ENCODE data around the gene PNPLA1. TPM values are rescaled to one million over a fixed set of nuclear protein-coding genes. Genes with fewer than 3 reads are reported as not detected.

PNPLA1 gene
- total RNA-seq, 4 donors from 2014 or later: not detected

GRCh38 chr6:36298027-36298426 is 28.2 kb downstream of the PNPLA1 start:
- TF ChIP-seq POLR2A (IDR thresholded peaks at IDR 0.05): no peak
- TF ChIP-seq, protein P1, sequence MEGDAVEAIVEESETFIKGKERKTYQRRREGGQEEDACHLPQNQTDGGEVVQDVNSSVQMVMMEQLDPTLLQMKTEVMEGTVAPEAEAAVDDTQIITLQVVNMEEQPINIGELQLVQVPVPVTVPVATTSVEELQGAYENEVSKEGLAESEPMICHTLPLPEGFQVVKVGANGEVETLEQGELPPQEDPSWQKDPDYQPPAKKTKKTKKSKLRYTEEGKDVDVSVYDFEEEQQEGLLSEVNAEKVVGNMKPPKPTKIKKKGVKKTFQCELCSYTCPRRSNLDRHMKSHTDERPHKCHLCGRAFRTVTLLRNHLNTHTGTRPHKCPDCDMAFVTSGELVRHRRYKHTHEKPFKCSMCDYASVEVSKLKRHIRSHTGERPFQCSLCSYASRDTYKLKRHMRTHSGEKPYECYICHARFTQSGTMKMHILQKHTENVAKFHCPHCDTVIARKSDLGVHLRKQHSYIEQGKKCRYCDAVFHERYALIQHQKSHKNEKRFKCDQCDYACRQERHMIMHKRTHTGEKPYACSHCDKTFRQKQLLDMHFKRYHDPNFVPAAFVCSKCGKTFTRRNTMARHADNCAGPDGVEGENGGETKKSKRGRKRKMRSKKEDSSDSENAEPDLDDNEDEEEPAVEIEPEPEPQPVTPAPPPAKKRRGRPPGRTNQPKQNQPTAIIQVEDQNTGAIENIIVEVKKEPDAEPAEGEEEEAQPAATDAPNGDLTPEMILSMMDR (IDR thresholded peaks at IDR 0.05): no peak
- H3K36me3 ChIP-seq: no peaks in the 10 kb centered on the region
- no peak overlapping the region for H3K27ac ChIP-seq
- no peak overlapping the region for H3K4me3 ChIP-seq
- H3K9me3 ChIP-seq: no peaks in the 10 kb centered on the region
- intact Hi-C loops (cut with DNase I; ENCODE audit: low total_unique reads): no loop called here
- H3K4me1 ChIP-seq: no peaks in the 10 kb centered on the region
- no peak for DNase-seq
- no peaks in the 10 kb centered on the region for H3K27me3 ChIP-seq

DNA sequence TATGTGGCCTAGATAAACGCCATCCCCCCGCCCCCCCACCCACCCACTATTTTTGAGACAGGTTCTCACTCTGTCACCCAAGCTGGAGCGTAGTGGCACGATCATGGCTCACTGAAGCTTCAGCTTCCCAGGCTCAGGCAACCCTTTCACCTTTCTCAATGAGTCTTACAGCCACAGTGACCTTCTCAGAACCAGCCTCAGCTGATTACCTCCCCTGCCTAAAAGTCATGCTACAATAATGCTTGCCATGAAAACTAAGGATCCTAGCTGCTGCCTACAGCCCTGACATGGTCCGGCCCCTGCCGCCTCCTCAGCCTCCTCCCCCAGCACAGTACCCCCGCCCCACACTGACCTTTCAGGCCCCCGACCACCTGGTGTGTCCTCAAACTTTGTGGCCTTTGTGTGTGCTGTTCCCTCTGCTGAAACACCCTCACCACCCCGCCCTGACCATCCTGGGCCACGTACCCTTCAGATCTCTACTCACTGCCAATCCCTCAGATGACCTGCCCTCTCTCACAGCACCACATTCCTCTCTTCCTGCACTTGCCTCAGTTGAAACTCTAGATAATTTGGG is 31.3 kb downstream of the PNPLA1 start:
- Histone ChIP-seq H3K27me3 (no peaks in the 10 kb centered on the region), H3K4me3 (no peak overlapping the region), H3K4me1 (no peaks in the 10 kb centered on the region), H3K27ac (no peak overlapping the region), H3K36me3 (no peaks in the 10 kb centered on the region), H3K9me3 (no peaks in the 10 kb centered on the region)
- TF ChIP-seq, protein P1 (IDR thresholded peaks at IDR 0.05): no peak
- no peak for TF ChIP-seq POLR2A (IDR thresholded peaks at IDR 0.05)
- intact Hi-C loops (cut with DNase I; ENCODE audit: low total_unique reads): no loop called here
- no peak for DNase-seq

GRCh38 chr6:36301781-36302180 is 31.9 kb downstream of the PNPLA1 start:
- no peaks in the 10 kb centered on the region for H3K9me3 ChIP-seq
- H3K27me3 ChIP-seq: no peaks in the 10 kb centered on the region
- H3K4me1 ChIP-seq: no peaks in the 10 kb centered on the region
- no peak overlapping the region for H3K4me3 ChIP-seq
- no peak for DNase-seq
- no peak overlapping the region for H3K27ac ChIP-seq
- TF ChIP-seq, protein P1 (IDR thresholded peaks at IDR 0.05): no peak
- TF ChIP-seq POLR2A (IDR thresholded peaks at IDR 0.05): no peak
- intact Hi-C loops (cut with DNase I; ENCODE audit: low total_unique reads): no loop called here
- H3K36me3 ChIP-seq: no peaks in the 10 kb centered on the region

DNA sequence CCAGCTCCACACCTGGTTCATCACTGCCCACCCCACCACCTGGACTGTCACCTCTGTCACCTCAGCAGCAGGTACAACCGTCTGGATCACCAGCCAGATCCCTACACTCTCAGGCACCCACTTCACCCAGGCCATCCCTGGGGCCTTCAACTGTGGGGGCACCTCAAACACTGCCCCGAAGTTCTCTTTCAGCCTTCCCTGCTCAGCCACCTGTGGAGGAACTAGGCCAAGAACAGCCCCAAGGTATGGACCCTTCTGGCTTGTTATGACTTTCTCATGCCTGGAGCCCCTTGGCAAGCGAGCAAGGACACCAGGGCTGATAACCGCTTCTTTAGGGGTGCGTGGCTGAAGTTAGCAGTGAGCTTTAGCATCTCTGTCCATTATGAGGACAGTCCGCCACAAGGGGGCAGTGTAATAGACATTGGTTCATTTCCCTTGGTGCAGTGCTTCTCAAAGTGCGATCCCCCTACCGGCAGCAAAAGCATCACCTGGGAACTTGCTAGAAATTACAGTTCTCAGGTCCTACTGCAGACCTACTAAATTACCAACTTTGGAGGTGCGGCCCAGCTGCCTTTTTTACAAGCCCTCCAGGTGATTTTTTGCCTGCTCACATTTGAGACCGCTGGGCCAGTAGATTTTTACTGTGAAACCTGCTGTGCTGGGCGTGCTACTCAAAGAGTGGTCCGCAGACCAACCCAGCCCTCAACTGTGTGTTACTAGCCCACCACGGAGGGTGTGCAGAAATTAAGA is 32.5 kb downstream of the PNPLA1 start:
- DNase-seq: peak; percentile 84 to 91
- Histone ChIP-seq H3K36me3 (no peaks in the 10 kb centered on the region), H3K4me1 (no peaks in the 10 kb centered on the region), H3K4me3 (no peak overlapping the region), H3K27ac (no peak overlapping the region), H3K27me3 (no peaks in the 10 kb centered on the region), H3K9me3 (no peaks in the 10 kb centered on the region)
- intact Hi-C loops (cut with DNase I; ENCODE audit: low total_unique reads): no loop called here
- TF ChIP-seq, protein P1 (IDR thresholded peaks at IDR 0.05): peak; percentile 90 to 93 (median 90)
- TF ChIP-seq POLR2A (IDR thresholded peaks at IDR 0.05): no peak

- no peak overlapping the region for H3K27ac ChIP-seq
- H3K36me3 ChIP-seq: no peaks in the 10 kb centered on the region
- no peaks in the 10 kb centered on the region for H3K4me1 ChIP-seq
- no peaks in the 10 kb centered on the region for H3K9me3 ChIP-seq
- no peak overlapping the region for H3K4me3 ChIP-seq
- intact Hi-C loops (cut with DNase I; ENCODE audit: low total_unique reads): no loop called here
- no peak for TF ChIP-seq POLR2A (IDR thresholded peaks at IDR 0.05)
- TF ChIP-seq, protein P1 (IDR thresholded peaks at IDR 0.05): no peak
- no peaks in the 10 kb centered on the region for H3K27me3 ChIP-seq
- no peak for DNase-seq
Measured at GRCh38 chr6:36305885-36306284, 36.0 kb downstream of the PNPLA1 start.
